Ecto neural progenitor cell (in vitro differentiated cells): ENCODE measurements around the gene EEF2.
"Not testable (repeated sequence)": the region's sequence is repeated elsewhere in the genome, so short reads cannot be mapped to it uniquely, and the experiment has no call there.

Experiments
- DNase-seq: peaks from one replicate; pipeline ENCODE4 v3.0.0-alpha.2; 2018; ENCODE audit warnings: low spot score

EEF2 gene

GRCh38 chr19:4014541-4015491, 29.6 kb upstream of the EEF2 start:
- DNase-seq = peak; percentile 45

DNA sequence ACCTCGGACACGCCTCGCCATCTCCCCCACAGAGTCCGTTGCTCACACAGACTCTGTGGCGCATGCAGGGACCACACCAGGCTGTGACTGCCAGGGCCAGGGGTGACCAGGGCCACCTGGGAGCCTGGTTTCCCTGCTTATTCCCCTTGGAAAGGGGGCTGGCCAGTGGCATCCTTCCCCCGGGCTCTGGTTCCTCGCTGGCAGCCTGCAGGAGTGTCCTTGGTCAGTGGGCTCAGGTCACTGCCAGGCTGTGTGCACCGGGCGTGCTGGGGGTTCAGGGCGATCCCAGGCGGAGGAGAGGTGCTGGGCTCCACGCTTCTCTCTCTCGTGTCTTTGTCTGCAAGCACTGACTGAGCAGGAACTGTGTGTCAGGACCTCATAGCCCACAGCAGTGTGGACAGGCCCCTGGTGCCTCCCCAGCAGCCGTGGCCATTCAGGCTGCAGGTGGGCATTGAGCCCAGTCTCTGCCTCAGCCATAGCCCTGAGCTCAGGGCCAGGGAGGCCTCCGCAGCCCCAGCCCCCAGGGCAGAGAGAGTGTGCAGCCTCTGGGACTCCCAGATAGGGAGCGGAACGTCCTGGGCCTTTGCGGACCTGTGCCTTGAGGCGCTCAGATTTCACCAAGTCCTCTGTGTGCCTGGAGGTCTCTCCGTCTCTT, 28.8 kb upstream of the EEF2 start:
- DNase-seq = no peak

- no peak for DNase-seq
Measured at GRCh38 chr19:4012975-4013634, 27.8 kb upstream of the EEF2 start.

DNA sequence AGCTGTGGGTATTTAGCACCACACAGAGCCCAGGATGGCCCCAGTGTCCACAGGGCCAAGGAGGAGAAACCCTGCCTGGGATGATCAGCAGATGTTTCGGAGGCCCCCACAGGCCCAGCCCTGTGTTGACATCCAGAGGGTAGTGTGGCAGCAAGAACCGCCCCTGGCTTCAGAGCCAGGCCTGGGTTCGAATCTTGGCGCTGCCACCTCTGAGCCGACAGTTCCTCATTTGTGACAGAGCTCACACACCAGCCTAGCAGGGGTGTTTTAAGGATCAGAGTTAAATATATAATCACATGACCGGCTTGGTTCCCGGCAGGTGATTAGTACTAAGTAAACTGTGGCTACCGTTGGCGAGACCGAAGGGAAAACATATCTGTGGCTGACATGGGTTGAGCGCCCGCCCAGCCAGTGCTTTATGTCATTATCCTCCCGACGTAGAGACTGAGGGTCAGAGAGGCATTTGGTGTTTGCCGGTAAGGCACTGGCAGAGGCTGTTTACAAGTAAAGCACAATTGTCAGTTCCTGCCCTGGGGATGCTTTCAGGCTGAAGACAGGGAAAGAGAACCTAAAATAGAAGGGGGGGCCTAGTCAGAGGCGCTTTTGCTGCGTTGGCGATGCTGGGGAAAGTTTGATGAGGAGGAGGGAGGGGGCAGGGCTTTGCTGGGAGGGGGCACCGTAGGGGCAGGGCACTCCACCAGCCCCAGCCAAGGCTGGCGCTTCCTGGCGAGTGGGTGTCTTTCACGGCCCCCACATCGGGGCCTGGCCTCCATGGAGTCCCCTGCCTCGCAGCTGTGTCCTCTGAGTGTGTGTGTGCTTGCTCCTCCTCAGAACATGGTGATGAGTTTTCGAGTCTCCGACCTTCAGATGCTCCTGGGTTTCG, 27.1 kb upstream of the EEF2 start:
- DNase-seq = no peak

DNA sequence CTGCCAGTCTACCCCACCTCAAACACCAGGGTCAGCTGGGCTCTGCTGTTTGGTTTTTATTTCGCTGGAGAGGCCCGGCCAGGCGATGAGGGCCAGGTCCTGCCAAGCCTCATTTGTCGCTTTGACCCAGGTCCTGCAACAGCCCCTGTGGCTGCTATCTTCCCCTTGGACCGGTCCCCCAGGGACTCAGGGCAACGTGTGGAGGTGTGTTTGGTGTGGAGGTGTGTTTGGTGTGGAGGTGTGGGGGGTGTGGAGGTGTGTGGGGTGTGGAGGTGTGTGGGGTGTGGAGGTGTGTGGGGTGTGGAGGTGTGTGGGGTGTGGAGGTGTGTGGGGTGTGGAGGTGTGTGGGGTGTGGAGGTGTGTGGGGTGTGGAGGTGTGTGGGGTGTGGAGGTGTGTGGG, 26.2 kb upstream of the EEF2 start:
- not testable (repeated sequence) for DNase-seq

DNA sequence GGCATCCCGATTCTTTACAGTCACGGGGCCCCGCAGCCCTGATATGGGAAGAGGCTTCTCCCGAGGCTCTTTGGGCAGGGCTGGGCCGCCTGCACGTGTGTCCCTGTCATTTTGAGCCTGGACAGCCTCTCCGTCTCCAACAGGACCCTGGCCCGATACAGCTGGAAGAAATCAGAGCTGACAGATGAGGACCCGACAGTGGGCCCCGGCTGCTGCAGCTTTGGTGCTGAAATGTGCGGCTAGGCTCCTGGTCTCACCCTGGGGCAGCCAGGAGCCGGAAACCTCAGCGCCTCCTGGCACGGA, 25.5 kb upstream of the EEF2 start:
- no peak for DNase-seq

DNA sequence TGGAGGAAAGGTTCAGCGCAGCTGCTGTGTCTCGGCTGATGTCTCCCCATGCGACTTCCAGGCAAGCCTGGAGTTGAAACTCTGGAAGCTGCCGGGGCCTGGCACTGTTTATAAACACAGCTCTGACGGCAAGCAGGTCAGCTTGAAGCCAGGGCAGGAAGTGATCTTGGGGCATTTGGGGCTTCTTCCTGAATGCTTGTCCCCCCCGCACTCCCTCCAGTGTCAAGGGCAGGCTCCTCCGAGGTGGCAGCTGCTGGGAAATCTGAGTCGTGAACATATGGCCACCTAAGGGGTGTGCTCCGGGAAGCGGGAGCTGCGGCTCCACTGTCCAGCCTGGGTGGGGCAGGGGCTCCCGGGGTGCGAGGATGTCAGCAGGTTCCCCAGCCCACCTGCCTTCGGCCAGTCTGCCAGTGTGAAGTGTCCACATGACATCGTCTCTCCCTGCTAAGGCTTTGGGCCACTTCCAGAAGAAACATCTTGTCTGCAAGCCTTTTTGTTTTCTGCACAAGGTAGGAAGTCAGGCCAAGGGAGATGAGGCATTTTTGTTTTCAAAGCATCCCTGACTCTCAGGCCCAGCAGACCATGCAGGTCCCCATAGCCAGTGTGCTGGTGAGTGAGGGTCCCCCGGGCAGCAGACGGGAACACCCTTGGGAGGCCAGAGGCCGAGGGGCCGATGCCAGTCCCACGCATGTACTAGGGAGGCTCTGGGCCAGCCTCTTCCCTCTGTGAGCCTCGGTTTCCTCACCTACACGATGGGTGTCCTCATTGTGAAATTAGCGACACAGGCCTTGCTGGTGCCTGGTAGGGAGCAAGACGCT, 24.9 kb upstream of the EEF2 start:
- no peak for DNase-seq

- DNase-seq = peak; percentile 59
Measured at GRCh38 chr19:4007836-4008539, 22.7 kb upstream of the EEF2 start.

DNA sequence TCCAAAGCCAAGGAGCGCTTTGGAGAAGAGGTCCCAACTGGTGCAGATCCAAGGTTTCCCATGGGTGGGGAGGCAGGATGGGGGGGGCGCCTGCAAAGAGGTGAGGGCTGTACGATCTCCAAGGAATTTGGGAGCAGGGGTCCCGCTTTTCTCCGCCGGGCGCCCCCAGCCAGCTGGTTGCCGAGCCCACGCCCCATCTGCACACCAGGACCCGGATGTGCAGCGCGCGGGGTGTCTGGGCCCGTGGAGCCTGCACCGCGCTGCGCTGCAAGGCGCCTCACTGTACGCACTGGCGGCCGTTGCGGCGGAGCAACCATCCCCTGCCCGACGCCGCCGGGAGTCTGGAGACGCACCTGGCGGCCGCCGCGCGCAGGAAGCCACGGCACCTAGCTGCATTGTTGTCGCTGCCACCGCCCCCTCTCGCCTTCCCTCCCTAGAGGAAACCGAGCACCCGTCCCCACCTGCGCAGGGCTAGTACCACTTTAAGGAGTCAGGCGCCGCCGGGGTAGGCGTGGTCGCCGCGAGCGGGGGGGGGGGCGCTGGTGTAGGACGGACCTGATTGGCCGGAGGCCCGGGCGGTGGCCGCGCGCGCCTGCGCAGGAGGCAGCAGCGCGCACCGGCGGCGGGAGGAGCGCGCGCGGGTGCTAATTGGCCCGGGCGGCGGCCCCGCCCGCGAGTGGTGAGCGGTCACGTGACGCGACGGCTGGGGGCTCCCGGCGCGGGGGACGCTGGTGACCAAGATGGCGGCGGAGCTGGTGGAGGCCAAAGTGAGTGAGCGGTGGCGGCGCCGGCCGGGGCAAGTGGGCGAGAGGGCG, 22.0 kb upstream of the EEF2 start, which contains the start of gene PIAS4:
Gene PIAS4, plus strand, starts transcription at position 716 of the 815 bp plus-strand sequence. Its CDS starts 25 bp downstream, at position 741.
- peak; percentile 99 for DNase-seq

GRCh38 chr19:4005436-4005835, 20.2 kb upstream of the EEF2 start:
- DNase-seq = not testable (repeated sequence)

DNA sequence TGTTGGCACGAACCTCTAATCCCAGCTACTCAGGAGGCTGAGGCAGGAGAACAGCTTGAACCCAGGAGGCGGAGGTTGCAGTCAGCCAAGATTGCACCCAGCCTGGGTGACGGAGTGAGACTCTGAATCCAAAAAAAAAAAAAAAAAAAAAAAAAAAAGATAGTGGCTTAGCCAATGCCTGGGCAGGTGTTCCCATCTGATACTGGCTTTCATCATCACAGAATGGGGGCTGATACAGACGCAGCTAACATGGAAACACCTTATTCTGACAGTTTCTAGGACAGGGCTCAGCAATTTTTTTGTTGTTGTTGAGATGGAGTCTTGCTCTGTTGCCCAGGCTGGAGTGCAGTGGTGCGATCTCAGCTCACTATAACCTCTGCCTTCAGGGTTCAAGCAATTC, 15.5 kb upstream of the EEF2 start:
- DNase-seq = not testable (repeated sequence)

DNA sequence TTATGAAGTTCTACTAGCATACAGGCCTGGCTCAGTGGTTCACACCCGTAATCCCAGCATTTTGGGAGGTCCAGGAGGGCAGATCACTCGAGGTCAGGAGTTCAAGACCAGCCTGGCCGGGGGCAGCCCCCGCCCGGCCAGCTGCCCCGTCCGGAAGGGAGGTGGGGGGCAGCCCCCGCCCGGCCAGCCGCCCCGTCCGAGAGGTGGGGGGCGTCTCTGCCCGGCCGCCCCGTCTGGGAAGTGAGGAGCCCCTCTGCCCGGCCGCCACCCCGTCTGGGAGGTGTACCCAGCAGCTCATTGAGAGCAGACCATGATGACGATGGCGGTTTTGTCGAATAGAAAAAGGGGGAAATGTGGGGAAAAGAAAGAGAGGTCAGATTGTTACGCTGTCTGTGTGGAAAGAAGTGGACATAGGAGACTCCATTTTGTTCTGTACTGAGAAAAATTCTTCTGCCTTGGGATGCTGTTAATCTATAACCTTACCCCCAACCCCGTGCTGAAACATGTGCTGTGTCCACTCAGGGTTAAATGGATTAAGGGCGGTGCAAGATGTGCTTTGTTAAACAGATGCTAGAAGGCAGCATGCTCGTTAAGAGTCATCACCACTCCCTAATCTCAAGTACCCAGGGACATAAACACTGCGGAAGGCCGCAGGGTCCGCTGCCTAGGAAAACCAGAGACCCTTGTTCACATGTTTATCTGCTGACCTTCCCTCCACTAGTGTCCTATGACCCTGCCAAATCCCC, 13.6 kb upstream of the EEF2 start:
- DNase-seq = not testable (repeated sequence)

DNA sequence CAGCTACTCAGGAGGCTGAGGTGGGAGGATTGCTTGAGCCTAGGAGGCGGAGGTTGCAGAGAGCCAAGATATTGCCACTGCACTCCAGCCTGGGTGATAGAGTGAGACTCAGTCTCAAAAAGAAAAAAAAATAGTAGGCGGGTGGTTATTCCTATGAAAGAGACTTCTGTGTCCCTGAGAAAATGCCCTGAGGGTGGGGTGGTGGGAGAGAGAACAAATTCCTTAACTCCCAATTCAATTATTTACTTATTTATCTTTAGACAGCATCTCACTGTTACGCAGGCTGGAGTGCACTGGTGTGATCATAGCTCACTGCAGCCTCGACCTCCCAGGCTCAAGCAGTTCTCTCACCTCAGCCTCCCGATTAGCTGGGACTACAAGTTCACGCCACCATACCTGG, 10.3 kb upstream of the EEF2 start:
- DNase-seq = no peak

DNA sequence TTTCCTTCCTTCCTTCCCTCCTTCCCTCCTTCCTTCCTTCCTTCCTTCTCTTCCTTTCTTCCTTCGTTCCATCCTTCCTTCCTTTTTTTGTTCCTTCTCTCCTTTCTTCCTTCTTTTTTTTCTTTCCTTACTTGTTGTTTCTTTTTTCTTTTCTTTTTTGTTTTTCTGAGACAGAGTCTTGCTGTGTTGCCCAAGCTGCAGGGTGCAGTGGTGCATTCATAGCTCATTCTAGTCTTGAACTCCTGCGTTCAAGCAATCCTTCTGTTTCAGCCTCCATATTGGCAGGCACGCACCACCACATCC, 5.5 kb upstream of the EEF2 start:
- DNase-seq = no peak

DNA sequence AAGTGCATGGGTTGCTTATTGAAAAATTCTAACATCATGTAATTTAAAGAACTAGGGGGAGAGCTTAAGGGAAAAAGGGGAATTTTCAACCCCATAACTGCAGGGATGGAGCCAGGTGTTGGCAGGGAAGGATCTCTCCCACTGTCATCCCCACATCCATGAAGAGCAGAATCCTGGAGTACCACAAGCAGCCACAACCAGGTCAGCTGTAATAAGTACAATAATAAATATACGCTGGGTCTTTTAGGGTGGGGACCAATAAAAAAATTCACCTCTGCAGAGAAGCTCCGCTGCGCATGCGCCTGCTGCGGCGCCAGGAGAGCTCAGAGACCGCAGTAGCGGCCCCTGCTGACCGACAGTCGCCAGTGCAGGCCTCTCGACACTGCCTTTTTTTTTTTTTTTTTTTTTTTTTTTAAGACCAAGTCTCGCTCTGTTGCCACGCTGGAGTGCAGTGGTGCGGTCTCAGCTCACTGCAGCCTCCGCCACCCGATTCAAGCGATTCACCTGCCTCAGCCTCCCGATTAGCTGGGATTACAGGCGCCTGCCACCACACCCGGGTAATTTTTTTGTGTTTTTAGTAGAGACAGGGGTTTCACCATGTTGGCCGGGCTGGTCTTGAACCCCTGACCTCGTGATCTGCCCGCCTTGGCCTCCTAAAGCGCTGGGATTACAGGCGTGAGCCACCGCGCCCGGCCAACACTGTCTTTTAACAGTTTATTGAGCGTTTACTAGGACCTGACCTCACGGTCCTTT, 2.5 kb upstream of the EEF2 start:
- peak; percentile 86 for DNase-seq

DNA sequence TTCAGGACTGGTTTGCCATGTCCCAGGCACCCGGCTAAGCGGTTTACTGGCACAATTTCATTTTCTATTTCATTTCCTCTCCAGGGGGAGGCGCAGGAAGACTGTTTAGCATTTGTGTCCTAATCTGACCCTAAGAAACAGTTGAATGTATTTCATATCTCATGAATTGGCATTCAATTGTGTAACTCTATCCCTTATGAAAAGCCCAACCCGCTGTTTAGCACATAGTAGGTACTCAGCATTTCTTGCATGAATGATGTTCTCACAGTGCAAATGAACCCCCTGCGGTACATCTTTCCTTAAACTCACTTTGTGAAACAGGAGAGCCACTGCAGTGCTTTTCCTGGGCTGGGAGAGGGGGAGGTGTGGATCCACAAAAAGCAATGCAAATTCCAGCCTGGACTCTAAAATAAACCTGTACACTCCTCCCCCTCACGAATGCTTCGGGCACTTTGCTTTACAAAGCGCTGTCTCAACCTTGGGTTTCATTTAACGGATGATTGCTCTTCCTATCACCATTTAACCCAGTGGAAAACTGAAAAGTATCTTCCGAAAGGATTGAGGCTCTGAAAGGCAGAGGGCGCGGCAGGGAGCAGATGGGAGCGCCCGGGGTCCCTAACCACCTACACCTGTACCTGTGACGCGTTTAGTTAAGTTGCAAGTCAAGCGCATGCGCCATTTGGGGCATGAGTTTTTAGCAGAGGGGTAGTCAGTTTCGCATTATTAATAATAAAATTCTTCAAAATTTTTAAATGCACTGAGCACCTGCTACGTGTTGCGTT, 1.2 kb upstream of the EEF2 start:
- DNase-seq = peak; percentile 62

- DNase-seq = no peak
Measured at GRCh38 chr19:3985643-3986259, 488 bp upstream of the EEF2 start.
